GM12873 (cell line): Measurements from ENCODE around the gene DHX35.

ENCODE experiments used
- CTCF ChIP-seq: IDR thresholded peaks from 2 replicates; pipeline ENCODE4 v1.5.1; 2012; ENCODE audit warnings: low read depth, mild to moderate bottlenecking, moderate library complexity, low read length, control low read depth; ENCODE audit not compliant: insufficient read depth; ENCODE audit errors: missing control alignments

The DHX35 gene

GRCh38 chr20:39029364-39029763 lies 67.2 kb downstream of the DHX35 start:
- no peak for TF ChIP-seq CTCF

- TF ChIP-seq CTCF, result no peak
Measured at GRCh38 chr20:39032997-39033396, 70.9 kb downstream of the DHX35 start.

- TF ChIP-seq CTCF, result no peak
Measured at GRCh38 chr20:39036011-39036410, 73.9 kb downstream of the DHX35 start.

- no peak for TF ChIP-seq CTCF
Measured at GRCh38 chr20:39036851-39037250, 74.7 kb downstream of the DHX35 start.

- no peak for TF ChIP-seq CTCF
Measured at GRCh38 chr20:39038047-39038446, 75.9 kb downstream of the DHX35 start.

GRCh38 chr20:39038495-39038894 lies 76.4 kb downstream of the DHX35 start:
- no peak for TF ChIP-seq CTCF

- no peak for TF ChIP-seq CTCF
Measured at GRCh38 chr20:39039261-39039660, 77.1 kb downstream of the DHX35 start.
